ENCODE measurements around the gene MS4A18.
"Not testable (repeated sequence)": the region's sequence is repeated elsewhere in the genome, so short reads cannot be mapped to it uniquely, and the experiment has no call there.

Gene MS4A18

DNA sequence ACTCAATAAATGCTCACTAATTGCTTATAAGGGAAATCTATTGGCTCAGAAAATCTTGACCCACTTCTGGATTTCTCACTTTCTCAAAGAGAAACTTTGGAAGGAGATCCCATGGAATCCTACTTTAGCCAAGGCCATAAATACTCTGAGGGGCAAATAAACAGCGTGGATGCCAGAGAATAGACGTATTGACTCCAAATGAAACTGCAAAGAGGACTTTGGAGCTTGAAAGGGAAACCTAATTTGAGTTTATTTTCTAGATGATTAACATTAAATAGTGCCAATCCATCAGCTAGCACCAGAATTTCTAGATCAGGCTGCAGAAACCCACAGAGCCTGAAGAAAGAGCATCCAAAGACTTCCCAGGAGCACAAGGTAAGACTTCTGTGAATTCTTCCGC lies at the start of gene MS4A18:
TSS of gene MS4A18 (plus strand) at position 301 of the 400 bp plus-strand sequence.
- DNase-seq (ENCODE audit: low read depth in 2 of 2), result no peak

DNA sequence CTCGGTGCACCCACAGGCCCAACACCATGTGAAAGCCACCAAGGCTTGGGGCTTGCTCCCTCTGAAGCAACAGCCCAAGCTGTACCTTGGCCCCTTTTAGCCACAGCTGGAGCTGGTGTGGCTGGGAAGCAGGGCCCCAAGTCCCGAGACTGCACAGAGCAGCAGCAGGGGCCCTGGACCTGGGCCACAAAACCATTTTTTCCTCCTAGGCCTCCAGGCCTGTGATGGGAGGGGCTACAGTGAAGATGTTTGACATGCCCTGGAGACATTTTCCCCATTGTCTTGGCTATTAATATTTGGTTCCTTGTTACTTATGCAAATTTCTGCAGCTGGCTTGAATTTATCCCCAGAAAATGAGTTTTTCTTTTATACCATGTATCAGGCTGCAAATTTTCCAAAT lies 46.3 kb upstream of the MS4A18 start:
- not testable (repeated sequence) for DNase-seq (ENCODE audit: low read depth in 2 of 2)

DNA sequence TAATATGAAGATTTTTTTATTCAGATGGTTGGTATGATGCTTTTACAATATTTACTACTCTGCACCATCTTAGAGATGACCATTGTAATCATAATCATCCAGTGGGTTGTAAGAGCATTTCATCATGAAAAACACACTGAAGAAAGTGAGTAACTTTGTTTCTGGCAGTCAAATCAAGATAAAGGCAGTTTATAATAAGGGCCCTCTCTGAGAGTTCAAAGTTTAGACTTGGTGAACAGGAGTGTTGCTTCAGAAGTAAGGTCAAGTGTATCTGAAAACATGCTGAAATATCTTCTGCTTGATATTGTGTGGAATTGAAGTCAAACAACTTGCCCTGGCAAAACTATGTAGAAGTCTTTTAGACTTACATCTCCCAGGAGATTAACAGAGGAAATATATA lies 44.6 kb upstream of the MS4A18 start:
- DNase-seq (ENCODE audit: low read depth in 2 of 2), result no peak

GRCh38 chr11:60680455-60681119 lies 43.9 kb upstream of the MS4A18 start:
- no peak for DNase-seq (ENCODE audit: low read depth in 2 of 2)

GRCh38 chr11:60684541-60684848 lies 40.0 kb upstream of the MS4A18 start:
- not testable (repeated sequence) for DNase-seq (ENCODE audit: low read depth in 2 of 2)

- no peak for DNase-seq (ENCODE audit: low read depth in 2 of 2)
Measured at GRCh38 chr11:60691661-60692060, 32.9 kb upstream of the MS4A18 start.

DNA sequence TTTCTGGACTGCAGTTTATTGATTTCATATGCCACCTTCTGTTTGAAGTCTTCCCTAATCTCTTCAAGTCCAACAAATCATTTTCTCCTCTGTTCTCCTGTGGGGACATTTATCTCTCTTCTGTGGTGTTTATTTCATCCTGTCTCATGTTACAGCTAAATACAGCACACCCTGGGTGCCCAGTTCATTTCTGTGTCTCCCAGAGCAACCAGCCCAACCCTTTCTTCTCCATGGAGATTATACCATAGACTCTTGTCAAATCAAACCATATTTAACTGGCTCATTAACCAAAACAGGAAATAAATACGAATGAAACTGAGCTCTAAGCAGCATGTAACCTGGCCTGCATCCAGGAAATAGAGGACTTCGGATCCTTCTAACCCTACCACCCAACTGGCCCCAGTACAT lies 25.2 kb upstream of the MS4A18 start, which contains the start of gene MS4A8:
TSS of gene MS4A8 (plus strand) at position 329 of the 408 bp plus-strand sequence. CDS start 1,249 bp downstream, outside the sequence.
- DNase-seq (ENCODE audit: low read depth in 2 of 2), result no peak

DNA sequence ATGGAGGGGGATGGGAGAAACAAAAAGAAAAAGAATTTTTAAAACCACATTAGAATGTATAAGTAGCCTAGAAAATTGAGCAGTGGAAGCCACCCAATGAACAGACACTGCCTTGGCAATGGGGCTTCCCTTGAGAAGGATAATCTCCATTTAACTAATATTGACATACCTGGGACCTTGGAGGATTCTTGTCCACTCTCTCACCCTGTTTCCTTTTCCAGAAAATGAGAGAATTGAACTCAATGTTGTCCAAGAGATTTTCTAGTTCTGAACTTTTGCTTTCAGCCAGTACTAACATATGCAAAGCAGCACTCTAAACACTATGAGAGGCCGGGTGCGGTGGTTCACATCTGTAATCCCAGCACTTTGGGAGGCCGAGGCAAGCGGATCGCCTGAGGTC lies 24.6 kb upstream of the MS4A18 start:
- no peak for DNase-seq (ENCODE audit: low read depth in 2 of 2)

DNA sequence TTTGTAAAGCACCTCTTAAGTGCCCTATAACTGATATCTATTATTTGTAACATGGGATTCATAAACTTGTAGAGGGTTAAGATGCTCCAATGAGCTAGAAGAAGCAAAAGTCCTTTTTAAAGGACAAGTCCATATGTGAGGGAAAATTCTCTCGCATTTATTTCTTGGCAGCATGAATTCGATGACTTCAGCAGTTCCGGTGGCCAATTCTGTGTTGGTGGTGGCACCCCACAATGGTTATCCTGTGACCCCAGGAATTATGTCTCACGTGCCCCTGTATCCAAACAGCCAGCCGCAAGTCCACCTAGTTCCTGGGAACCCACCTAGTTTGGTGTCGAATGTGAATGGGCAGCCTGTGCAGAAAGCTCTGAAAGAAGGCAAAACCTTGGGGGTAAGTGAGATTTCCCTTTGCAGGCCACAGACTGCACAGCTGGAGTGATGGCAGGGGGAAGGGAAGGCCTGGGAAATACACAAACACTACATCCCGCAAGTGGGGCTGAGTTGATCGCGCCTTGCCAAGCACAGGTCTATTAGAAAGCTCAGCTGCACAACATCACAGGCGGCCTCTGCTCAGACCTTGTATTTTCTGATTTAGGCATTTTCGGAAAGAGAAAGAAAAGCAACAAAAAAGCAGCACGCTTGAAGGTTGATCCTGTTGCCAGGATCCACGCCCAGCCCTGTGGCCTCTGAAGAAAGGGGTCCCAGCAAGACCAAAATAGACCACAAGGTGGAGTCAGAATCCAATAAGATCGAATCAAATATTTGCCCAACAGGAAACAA lies 23.6 kb upstream of the MS4A18 start:
- no peak for DNase-seq (ENCODE audit: low read depth in 2 of 2)

DNA sequence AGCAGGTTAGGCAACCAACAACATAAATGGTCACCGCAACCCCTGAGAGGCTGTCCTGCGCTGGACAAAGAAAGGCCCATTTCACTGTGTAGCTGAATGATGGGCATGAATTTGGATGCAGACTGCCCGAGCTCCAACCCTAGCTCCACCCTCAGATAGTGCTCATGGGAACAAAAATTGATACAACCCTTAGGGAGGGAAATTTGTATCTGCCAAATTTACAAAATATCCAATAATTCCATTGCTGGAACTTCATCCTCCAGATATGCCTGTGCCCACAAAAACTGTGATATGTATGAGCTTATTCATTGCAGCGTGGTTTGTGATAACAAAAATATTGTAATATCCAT lies 23.1 kb upstream of the MS4A18 start:
- DNase-seq (ENCODE audit: low read depth in 2 of 2), result no peak

DNA sequence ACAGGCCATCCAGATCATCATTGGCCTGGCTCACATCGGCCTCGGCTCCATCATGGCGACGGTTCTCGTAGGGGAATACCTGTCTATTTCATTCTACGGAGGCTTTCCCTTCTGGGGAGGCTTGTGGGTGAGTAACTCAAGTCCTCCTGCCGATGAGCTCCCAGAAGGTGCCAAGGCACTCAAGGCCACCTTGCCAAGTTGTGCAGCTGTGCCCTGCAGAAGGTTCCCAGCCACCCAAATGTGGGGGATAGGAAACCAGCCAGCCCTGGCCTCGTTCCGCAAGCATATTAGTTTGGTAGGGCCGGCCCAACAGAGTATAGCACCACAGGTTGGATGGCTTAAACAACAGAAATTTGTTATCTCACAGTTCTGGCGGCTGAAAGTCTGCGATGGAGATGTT lies 21.1 kb upstream of the MS4A18 start:
- no peak for DNase-seq (ENCODE audit: low read depth in 2 of 2)

- DNase-seq (ENCODE audit: low read depth in 2 of 2), result no peak
Measured at GRCh38 chr11:60705895-60706294, 18.6 kb upstream of the MS4A18 start.

DNA sequence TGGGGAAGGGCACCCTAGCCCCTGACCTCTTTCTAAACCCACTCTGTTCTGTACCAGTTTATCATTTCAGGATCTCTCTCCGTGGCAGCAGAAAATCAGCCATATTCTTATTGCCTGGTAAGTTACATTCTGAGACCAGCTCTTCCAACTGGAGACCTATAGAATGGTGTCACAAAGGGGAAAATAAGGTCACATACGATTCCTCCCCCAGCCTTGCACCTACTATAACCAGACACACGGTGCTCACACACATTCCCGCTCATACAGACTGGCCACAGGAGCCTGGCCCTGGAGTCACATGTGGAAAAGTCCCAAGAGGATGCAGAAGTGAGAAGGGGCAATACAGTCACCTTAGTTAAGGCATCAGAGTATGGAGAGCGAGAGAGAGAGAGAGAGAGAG lies 17.6 kb upstream of the MS4A18 start:
- no peak for DNase-seq (ENCODE audit: low read depth in 2 of 2)

DNA sequence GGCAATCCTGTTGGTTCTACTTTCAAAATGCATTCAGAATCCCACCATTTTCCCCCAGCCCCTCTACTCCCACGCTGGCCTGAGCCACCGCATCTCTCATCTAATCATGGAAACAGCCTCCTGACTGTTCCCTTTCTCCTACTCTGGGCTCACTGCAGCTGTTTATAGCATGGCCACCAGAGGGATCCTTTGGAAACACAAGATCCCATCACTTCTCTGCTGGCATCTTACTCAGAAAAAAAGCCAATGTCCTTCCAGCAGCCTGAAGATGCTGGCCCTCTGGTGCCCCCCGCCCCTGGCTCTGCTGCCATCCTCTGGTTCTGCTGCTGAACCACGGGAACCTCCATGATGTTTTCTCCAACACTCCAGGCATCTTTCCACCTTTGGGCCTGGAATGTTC lies 14.0 kb upstream of the MS4A18 start:
- DNase-seq (ENCODE audit: low read depth in 2 of 2), result no peak

DNA sequence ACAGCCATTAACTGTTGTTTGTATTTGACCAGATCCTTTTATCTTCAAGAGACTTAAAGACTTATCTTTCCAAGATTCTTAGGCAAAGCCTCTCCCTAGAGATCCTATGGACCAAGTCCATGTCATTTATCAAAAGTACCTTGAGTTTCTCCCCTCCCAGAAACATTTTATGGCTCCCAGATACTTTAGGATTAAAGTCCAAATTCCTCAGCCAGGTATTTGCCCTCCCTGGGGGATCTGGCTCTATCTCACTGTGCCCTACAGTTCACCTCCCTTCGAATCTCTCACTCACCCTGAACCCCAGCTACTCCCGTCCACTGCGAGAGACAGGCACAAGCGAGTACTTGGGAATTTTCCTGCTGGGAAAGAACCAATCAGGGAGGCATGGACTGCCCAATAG lies 13.2 kb upstream of the MS4A18 start:
- DNase-seq (ENCODE audit: low read depth in 2 of 2), result no peak

GRCh38 chr11:60713423-60713822 lies 11.1 kb upstream of the MS4A18 start:
- not testable (repeated sequence) for DNase-seq (ENCODE audit: low read depth in 2 of 2)

- no peak for DNase-seq (ENCODE audit: low read depth in 2 of 2)
Measured at GRCh38 chr11:60717956-60718355, 6.6 kb upstream of the MS4A18 start.

DNA sequence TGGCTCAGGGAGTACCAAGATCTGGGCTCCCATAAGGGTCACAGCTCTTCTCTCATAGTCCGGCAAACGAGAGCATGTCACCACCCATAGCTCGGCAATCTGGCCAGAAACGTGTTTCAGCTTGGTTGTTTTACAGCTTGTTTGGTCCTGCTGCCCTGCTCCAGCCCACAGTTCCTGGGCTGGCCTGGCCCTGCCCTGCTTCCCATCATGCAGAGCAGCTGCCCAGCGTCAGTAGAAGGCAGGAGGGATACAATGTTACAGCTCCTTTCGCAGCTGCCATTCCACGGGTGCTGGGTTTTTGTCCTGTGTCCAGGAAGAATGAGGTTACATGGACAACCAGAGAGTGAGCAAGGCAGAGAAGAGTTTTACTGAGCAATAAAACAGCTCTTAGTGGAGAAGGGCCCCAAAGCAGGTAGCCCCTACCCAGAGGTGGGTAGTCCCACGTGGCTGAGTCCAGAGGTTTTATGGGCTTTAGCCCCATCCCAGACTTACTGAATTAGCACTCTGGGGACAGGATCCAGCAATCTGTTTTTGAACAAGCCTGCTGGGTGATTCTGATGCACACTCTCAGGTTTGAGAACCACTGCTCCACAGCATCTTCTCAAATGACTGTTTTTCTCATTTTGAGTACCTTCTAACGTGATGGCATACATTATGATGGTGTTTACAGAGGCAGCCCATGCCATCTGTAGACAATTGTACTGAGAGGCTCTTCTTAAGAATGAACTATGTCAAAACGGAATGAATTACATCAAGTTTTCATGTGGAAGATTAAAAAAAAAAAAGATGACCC lies 5.8 kb upstream of the MS4A18 start:
- no peak for DNase-seq (ENCODE audit: low read depth in 2 of 2)

- no peak for DNase-seq (ENCODE audit: low read depth in 2 of 2)
Measured at GRCh38 chr11:60719391-60719790, 5.1 kb upstream of the MS4A18 start.

GRCh38 chr11:60720460-60720859 lies 4.1 kb upstream of the MS4A18 start:
- no peak for DNase-seq (ENCODE audit: low read depth in 2 of 2)

- DNase-seq (ENCODE audit: low read depth in 2 of 2), result no peak
Measured at GRCh38 chr11:60725592-60725991, 1.1 kb downstream of the MS4A18 start.

DNA sequence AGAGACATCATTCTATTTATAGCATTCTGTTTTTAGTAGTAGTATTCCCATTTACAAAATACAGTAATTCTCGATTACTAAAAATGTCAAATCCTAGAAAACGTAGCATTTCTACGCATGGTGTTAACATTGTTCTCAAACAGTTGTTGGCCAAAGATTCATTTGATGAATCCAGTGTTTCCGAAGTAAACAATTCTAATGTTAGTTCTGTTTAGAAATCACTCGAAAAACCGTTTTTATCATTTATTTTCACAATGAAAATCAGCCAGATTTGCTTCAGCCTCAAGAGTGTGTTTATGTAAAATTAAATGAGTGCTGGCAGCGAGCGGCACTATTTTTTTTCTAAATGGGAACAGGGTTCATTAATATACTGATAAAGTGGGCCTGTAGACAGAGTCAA lies 7.1 kb downstream of the MS4A18 start:
- no peak for DNase-seq (ENCODE audit: low read depth in 2 of 2)

DNA sequence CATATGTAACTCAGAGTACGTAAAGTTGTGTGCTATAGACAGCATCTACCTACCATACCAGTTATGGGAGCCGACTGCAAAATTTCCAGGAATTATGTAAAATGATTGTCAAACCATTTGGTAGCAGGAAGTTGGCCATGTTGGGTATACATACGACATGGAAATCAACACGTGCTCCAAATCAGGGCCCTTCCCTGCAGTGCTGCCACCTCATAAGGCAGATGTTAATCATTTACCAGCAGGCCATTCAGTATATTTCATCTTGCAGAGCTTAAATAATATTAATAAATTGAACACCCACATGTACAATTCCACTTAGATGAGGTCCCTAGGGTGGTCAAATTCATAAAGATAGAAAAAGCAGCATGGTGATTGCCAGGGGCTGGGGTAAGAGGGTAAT lies 9.8 kb downstream of the MS4A18 start:
- DNase-seq (ENCODE audit: low read depth in 2 of 2), result no peak
